ENCODE measurements around the gene FAM237B. TPM values are rescaled to one million over a fixed set of nuclear protein-coding genes. Genes with fewer than 3 reads are reported as not detected.
A peak's percentile ranks its signal among the peaks of the same experiment; 100 is the strongest.
"Not testable (repeated sequence)": the region's sequence is repeated elsewhere in the genome, so short reads cannot be mapped to it uniquely, and the experiment has no call there.

Gene FAM237B
- total RNA-seq, result not detected
- polyA plus RNA-seq (2013, experiment 1 of 2), result not detected
- not detected for polyA plus RNA-seq (2013, experiment 2 of 2)
- total RNA-seq, result 0 to 0.20 (median 0) reads per million in 172 experiments

DNA sequence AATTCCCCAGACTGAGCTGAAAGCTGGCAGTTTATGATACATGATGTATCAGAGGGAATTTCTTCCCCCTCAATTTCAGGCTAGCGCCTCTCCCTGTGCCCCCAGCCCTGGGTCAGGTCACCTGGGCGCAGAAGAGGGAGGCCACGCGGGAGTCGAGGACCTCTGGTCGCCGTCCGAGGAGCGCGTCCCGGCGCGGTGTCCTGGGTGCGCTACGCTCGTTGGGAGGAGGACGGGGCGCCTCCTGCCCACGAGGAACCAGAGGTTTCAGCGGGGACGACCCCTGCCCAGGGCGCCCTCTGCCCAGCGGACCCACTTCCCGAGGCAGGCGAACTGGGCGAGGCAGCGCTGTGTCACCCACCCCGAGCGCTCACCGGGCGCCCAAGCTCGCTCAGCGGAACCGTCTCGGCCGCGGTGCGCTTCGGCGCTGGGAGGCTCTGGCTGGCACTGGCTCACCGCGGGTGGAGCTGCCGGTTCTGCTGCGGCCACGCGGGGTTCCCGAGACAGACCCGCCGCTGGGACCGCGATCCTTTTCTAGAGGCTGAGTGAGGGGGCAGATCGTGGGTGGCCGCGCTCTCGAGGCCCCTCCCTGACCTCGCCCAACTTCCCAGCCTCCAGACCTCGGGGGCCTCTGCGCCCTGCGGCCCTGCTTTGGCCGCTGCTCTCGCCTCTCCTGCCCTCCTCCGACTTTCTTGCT, at the start of gene FAM237B:
FAM237B (minus strand) TSS at position 504 of the 694 bp plus-strand sequence. CDS start 1,556 bp downstream, outside the sequence.
- no peak within 1 kb of the TSS for H3K27ac Mint-ChIP-seq
- DNase-seq (no peak), ATAC-seq (ENCODE audit: poor library complexity) (peak; percentile 29)
- TF ChIP-seq, protein P1, sequence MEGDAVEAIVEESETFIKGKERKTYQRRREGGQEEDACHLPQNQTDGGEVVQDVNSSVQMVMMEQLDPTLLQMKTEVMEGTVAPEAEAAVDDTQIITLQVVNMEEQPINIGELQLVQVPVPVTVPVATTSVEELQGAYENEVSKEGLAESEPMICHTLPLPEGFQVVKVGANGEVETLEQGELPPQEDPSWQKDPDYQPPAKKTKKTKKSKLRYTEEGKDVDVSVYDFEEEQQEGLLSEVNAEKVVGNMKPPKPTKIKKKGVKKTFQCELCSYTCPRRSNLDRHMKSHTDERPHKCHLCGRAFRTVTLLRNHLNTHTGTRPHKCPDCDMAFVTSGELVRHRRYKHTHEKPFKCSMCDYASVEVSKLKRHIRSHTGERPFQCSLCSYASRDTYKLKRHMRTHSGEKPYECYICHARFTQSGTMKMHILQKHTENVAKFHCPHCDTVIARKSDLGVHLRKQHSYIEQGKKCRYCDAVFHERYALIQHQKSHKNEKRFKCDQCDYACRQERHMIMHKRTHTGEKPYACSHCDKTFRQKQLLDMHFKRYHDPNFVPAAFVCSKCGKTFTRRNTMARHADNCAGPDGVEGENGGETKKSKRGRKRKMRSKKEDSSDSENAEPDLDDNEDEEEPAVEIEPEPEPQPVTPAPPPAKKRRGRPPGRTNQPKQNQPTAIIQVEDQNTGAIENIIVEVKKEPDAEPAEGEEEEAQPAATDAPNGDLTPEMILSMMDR (IDR thresholded peaks at IDR 0.05), result no peak
- ChIA-PET POLR2A (no interaction called here), CTCF (no interaction called here)
- Histone ChIP-seq H3K4me3 (ENCODE audit: low read length) (no peak within 1 kb of the TSS), H3K36me3 (ENCODE audit: insufficient read depth, low read length) (no peaks in the 10 kb centered on the region), H3K4me1 (ENCODE audit: insufficient read depth, low read length) (peaks cover 9% of the 10 kb centered on the region), H3K9me3 (ENCODE audit: control insufficient read depth in 1 of 2, insufficient read depth in 1 of 2, low read length in 2 of 2) (peaks cover 0 to 8% of the 10 kb centered on the region in 2 experiments), H3K27me3 (ENCODE audit: control insufficient read depth in 1 of 2, insufficient read depth in 2 of 2, low read length in 2 of 2) (peaks cover 25 to 60% of the 10 kb centered on the region in 2 experiments), H3K27ac (ENCODE audit: low read depth in 1 of 2, low read length in 2 of 2) (no peak within 1 kb of the TSS)
- H3K4me3 Mint-ChIP-seq, result no peak within 1 kb of the TSS
- H3K27me3 Mint-ChIP-seq, result peaks cover 75% of the 10 kb centered on the region
- H3K36me3 Mint-ChIP-seq (ENCODE audit: low read depth), result no peaks in the 10 kb centered on the region
- intact Hi-C loops (cut with DNase I, micrococcal nuclease), result no loop called here
- peaks cover 15% of the 10 kb centered on the region for H3K4me1 Mint-ChIP-seq (ENCODE audit: low read depth)
- no peaks in the 10 kb centered on the region for H3K9me3 Mint-ChIP-seq

GRCh38 chr7:90351987-90352386, 30.9 kb upstream of the FAM237B start:
- H3K36me3 Mint-ChIP-seq (ENCODE audit: low read depth), result peaks cover 73% of the 10 kb centered on the region
- peaks cover 64% of the 10 kb centered on the region for H3K4me1 Mint-ChIP-seq (ENCODE audit: low read depth)
- no peak overlapping the region for H3K4me3 ChIP-seq (ENCODE audit: low read length)

GRCh38 chr7:90350032-90350431, 28.9 kb upstream of the FAM237B start:
- intact Hi-C loops (cut with DNase I, micrococcal nuclease); H3K27me3 Mint-ChIP-seq; CTCF ChIA-PET; H3K27me3 ChIP-seq (ENCODE audit: control insufficient read depth in 1 of 2, insufficient read depth in 2 of 2, low read length in 2 of 2); H3K9me3 Mint-ChIP-seq; ATAC-seq (ENCODE audit: poor library complexity); H3K4me3 ChIP-seq (ENCODE audit: low read length); H3K9me3 ChIP-seq (ENCODE audit: control insufficient read depth in 1 of 2, insufficient read depth in 1 of 2, low read length in 2 of 2); POLR2A ChIA-PET; H3K27ac ChIP-seq (ENCODE audit: low read depth in 1 of 2, low read length in 2 of 2); DNase-seq: not testable (repeated sequence)
- peaks cover 76% of the 10 kb centered on the region for H3K4me1 Mint-ChIP-seq (ENCODE audit: low read depth)
- Histone ChIP-seq H3K4me1 (ENCODE audit: insufficient read depth, low read length) (peaks cover 14% of the 10 kb centered on the region), H3K36me3 (ENCODE audit: insufficient read depth, low read length) (peaks cover 16% of the 10 kb centered on the region)
- H3K27ac Mint-ChIP-seq, result peak overlapping the region; percentile 21
- peak overlapping the region; percentile 20 for H3K4me3 Mint-ChIP-seq
- H3K36me3 Mint-ChIP-seq (ENCODE audit: low read depth), result peaks cover 64% of the 10 kb centered on the region

More at GRCh38 chr7:90351987-90352386, 30.9 kb upstream of the FAM237B start:
- TF ChIP-seq, protein P1 (IDR thresholded peaks at IDR 0.05), result no peak
- peak overlapping the region; percentile 55 for H3K27ac Mint-ChIP-seq
- Histone ChIP-seq H3K4me1 (ENCODE audit: insufficient read depth, low read length) (peaks cover 6% of the 10 kb centered on the region), H3K27ac (ENCODE audit: low read depth in 1 of 2, low read length in 2 of 2) (no peak overlapping the region), H3K9me3 (ENCODE audit: control insufficient read depth in 1 of 2, insufficient read depth in 1 of 2, low read length in 2 of 2) (no peaks in the 10 kb centered on the region), H3K27me3 (ENCODE audit: control insufficient read depth in 1 of 2, insufficient read depth in 2 of 2, low read length in 2 of 2) (no peaks in the 10 kb centered on the region), H3K36me3 (ENCODE audit: insufficient read depth, low read length) (peaks cover 36% of the 10 kb centered on the region)
- CTCF ChIA-PET, result no interaction called here
- intact Hi-C loops (cut with DNase I, micrococcal nuclease), result no loop called here
- POLR2A ChIA-PET, result no interaction called here
- peak overlapping the region; percentile 7 for H3K4me3 Mint-ChIP-seq
- H3K9me3 Mint-ChIP-seq, result peaks cover 6% of the 10 kb centered on the region
- DNase-seq (no peak), ATAC-seq (ENCODE audit: poor library complexity) (no peak)
- no peaks in the 10 kb centered on the region for H3K27me3 Mint-ChIP-seq

Measured in CD4-positive, alpha-beta T cell (primary cell).